Measurements from ENCODE around the gene MX2.

MX2 gene

GRCh38 chr21:41442481-41443186 is 80.8 kb downstream of the MX2 start:
- no peak for DNase-seq

DNA sequence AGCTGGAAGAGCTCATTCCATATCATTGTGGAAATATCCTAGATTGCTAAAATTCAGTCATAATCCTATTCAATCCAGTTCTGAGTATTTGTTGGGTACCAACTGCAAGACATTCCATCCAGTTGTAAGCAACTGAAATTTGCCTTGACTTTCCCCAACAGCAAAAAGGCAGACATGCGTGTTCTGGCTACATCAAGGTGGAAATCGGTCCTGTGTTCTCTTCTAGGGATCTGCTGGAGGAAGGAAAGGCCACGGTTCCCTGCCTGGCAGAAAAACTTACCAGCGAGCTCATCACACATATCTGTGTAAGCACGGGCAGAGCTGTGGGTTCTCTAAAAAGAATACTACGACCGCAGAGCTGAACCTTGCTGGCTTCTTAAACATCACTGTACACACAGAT is 81.7 kb downstream of the MX2 start:
- DNase-seq, result no peak

- DNase-seq, result no peak
These were observed 83.1 kb downstream of the MX2 start for GRCh38 chr21:41444703-41445464.

GRCh38 chr21:41445465-41445862 is 83.6 kb downstream of the MX2 start:
- DNase-seq, result no peak

DNA sequence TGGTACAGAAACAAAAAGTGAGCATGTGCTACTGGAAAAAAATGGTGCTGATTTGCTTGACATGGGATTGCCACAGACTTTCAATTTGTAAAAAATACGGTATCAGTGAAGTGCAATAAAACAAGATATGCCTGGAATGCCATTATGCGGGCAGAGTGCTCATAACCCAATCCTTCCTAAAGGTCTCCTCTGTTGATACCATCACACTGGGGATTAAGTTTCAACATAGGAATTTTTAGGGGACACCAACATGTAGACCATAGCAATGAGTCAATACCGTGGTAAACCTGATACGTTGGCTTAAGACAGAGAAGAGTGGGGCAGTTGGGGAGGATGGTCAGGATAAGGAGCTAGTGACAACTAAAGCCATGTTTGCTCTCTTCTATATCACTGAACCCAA is 84.8 kb downstream of the MX2 start:
- no peak for DNase-seq

GRCh38 chr21:41447356-41447755 is 85.5 kb downstream of the MX2 start:
- DNase-seq, result no peak

DNA sequence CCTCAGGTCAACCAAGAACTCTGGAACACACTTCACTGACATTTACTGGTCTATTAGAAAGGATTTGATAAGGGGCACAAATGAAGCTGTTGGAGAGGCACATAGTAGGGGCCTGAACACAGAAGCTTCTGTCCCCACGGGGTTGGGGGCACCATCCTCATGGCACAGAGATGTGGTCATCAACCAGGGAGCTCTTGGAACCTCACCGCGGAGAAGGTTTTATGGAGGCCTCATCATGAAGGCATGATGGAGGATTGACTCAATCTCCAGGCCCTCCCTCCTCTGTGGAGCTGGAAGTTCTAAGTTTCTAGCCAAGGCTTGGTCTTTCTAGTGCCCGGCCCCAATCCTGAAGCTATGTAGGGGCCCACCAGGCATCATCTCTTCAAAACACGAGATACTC is 87.8 kb downstream of the MX2 start:
- no peak for DNase-seq

GRCh38 chr21:41451753-41452676 is 90.2 kb downstream of the MX2 start:
- no peak for DNase-seq

DNA sequence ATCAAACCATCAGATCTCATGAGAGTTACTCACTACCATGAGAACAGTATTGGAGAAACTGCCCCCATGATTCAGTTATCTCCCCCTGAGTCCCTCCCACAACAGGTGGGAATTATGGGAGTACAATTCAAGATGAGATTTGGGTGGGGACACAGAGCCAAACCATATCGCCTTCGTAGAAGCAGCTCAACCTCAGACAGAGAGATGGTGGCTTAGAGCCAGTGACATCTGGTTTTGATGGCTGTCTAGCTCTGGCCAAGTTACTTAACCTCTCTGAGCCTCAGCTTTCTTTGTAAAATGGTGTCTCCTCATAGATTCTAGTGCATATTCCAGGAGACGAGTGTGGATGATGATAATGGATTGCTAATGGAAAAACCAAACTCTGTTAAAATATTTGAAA is 91.4 kb downstream of the MX2 start:
- DNase-seq, result no peak

GRCh38 chr21:41453761-41454160 is 91.9 kb downstream of the MX2 start:
- DNase-seq, result no peak

DNA sequence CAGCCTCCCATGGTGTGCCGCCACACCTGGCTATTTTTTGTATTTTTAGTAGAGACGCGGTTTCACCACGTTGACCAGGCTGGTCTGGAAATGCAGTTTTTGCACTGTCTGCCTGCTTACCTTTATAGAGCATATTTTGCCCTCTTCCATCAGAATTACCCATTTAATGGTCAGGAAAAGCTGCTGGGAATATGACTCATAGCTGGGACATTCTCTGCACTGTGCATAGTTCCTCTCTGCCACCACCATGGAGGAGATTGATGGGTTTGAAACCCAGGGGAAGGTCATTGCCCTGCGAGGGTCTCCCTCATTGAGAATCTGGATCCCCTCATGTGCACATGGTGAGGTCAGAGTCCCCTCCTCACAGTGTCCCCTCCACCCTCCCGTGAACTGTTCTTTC is 96.3 kb downstream of the MX2 start:
- DNase-seq, result no peak

- DNase-seq, result no peak
These were observed 96.7 kb downstream of the MX2 start for GRCh38 chr21:41458559-41458958.

All from stimulated activated CD4-positive, alpha-beta T cell treated with anti-CD3 and anti-CD28 coated beads, Interleukin-4, amount 100 ng/mL, for 24 hours (primary cell).